OCI-LY3 (cell line): ENCODE data around the gene CMTM3.
"Not testable (repeated sequence)": the region's sequence is repeated elsewhere in the genome, so short reads cannot be mapped to it uniquely, and the experiment has no call there.

Experiments used
- H2AFZ ChIP-seq: fragments of 200-600, 300-600 bp; shearing (Covaris generic); 2 replicates; pipeline ENCODE4 v1.6.0; 2014; ENCODE audit warnings: antibody characterized with exemption, low read depth, low read length
- H3K27ac ChIP-seq: fragments of 200-600, 300-600 bp; sonication (generic); 2 replicates; pipeline ENCODE4 v1.5.1; 2014; ENCODE audit warnings: mild to moderate bottlenecking, low read length, moderate library complexity, mixed read lengths
- H3K27me3 ChIP-seq: fragments of 200-600, 300-600 bp; sonication (generic); 2 replicates; pipeline ENCODE4 v1.6.1; 2014; ENCODE audit warnings: low read depth, low read length, mixed read lengths
- H3K36me3 ChIP-seq: fragments of 200-600, 300-600 bp; sonication (generic); replicated peaks from 2 replicates; pipeline ENCODE3; 2014; ENCODE audit warnings: low read depth, low read length, mixed read lengths
- H3K4me1 ChIP-seq: fragments of 300-600, 200-600 bp; sonication (generic); 2 replicates; pipeline ENCODE4 v1.6.1; 2014; ENCODE audit warnings: low read length, mixed read lengths
- H3K4me2 ChIP-seq: fragments of 200-600, 300-600 bp; sonication (generic); 2 replicates; pipeline ENCODE4 v1.6.1; 2014; ENCODE audit warnings: low read length, mixed read lengths
- H3K4me3 ChIP-seq: fragments of 300-600, 200-600 bp; sonication (generic); 2 replicates; pipeline ENCODE4 v1.5.1; 2014; ENCODE audit warnings: antibody characterized with exemption, mild to moderate bottlenecking, low read length, moderate library complexity
- H3K79me2 ChIP-seq: fragments of 300-600, 200-600 bp; shearing (Covaris generic); 2 replicates; pipeline ENCODE4 v1.6.1; 2014; ENCODE audit warnings: mild to moderate bottlenecking, low read length, mixed read lengths
- H3K9ac ChIP-seq: fragments of 300-600, 200-600 bp; shearing (Covaris generic); 2 replicates; pipeline ENCODE4 v1.6.0; 2014; ENCODE audit warnings: mild to moderate bottlenecking, low read length, moderate library complexity
- H3K9me3 ChIP-seq: fragments of 200-600, 300-600 bp; shearing (Covaris generic); 2 replicates; pipeline ENCODE4 v1.6.1; 2014; ENCODE audit warnings: low read length, mixed read lengths; ENCODE audit not compliant: insufficient read depth
- H4K20me1 ChIP-seq: fragments of 200-600, 300-600 bp; sonication (generic); 2 replicates; pipeline ENCODE4 v1.6.1; 2016; ENCODE audit warnings: low read length, mixed read lengths; ENCODE audit not compliant: insufficient read depth
- EZH2phosphoT487 ChIP-seq: fragments of 200-600 bp; shearing (Covaris generic); IDR thresholded peaks from 2 replicates; pipeline ENCODE4 v1.6.1; 2018; ENCODE audit warnings: antibody characterized with exemption, mixed run types, low read depth
- TF ChIP-seq, protein P1 (sequence below): fragments of 200-600, 300-600 bp; sonication (generic); IDR thresholded peaks from 2 replicates; pipeline ENCODE4 v1.5.1; 2014; ENCODE audit warnings: antibody characterized with exemption, low read length, low read depth

CMTM3 gene

GRCh38 chr16:66658143-66658859 lies 53.8 kb downstream of the CMTM3 start:
- Histone ChIP-seq H3K4me3 (no peak overlapping the region), H3K4me2 (no peak overlapping the region), H3K9me3 (no peaks in the 10 kb centered on the region), H3K4me1 (peaks cover 3% of the 10 kb centered on the region; the same call in 1 of the 2 replicates), H4K20me1 (no peaks in the 10 kb centered on the region), H3K27ac (no peak overlapping the region), H3K27me3 (no peaks in the 10 kb centered on the region; the same call in 1 of the 2 replicates), H3K9ac (no peak overlapping the region), H2AFZ (no peak overlapping the region), H3K79me2 (no peaks in the 10 kb centered on the region), H3K36me3 (no peaks in the 10 kb centered on the region)
- TF ChIP-seq, protein P1, sequence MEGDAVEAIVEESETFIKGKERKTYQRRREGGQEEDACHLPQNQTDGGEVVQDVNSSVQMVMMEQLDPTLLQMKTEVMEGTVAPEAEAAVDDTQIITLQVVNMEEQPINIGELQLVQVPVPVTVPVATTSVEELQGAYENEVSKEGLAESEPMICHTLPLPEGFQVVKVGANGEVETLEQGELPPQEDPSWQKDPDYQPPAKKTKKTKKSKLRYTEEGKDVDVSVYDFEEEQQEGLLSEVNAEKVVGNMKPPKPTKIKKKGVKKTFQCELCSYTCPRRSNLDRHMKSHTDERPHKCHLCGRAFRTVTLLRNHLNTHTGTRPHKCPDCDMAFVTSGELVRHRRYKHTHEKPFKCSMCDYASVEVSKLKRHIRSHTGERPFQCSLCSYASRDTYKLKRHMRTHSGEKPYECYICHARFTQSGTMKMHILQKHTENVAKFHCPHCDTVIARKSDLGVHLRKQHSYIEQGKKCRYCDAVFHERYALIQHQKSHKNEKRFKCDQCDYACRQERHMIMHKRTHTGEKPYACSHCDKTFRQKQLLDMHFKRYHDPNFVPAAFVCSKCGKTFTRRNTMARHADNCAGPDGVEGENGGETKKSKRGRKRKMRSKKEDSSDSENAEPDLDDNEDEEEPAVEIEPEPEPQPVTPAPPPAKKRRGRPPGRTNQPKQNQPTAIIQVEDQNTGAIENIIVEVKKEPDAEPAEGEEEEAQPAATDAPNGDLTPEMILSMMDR, result no peak
- TF ChIP-seq EZH2phosphoT487, result no peak

DNA sequence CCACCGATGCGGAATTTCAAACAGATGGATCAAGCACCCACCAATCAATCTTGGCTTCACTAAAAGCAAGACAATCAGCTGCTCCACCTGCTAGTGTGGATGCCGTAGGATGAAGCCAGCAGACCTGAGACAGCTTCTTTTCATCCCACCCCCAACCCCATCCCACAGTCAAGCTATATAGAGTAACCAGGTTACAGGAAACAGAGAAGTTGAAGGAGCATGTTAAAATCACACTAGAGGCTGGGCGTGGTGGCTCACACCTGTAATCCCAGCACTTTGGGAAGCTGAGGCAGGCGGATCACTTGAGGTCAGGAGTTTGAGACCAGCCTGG lies 54.3 kb downstream of the CMTM3 start:
- no peaks in the 10 kb centered on the region; the same call in 1 of the 2 replicates for H3K27me3 ChIP-seq
- TF ChIP-seq, protein P1, result no peak
- no peak for TF ChIP-seq EZH2phosphoT487
- H3K27ac ChIP-seq, result no peak overlapping the region
- no peak overlapping the region for H3K4me3 ChIP-seq
- no peak overlapping the region for H3K9ac ChIP-seq
- no peak overlapping the region for H3K4me2 ChIP-seq
- H3K4me1 ChIP-seq, result peaks cover 3% of the 10 kb centered on the region; the same call in 1 of the 2 replicates
- H4K20me1 ChIP-seq, result no peaks in the 10 kb centered on the region
- no peaks in the 10 kb centered on the region for H3K79me2 ChIP-seq
- H3K9me3 ChIP-seq, result no peaks in the 10 kb centered on the region
- H3K36me3 ChIP-seq, result no peaks in the 10 kb centered on the region
- no peak overlapping the region for H2AFZ ChIP-seq

GRCh38 chr16:66660422-66661209 lies 56.1 kb downstream of the CMTM3 start:
- H3K9ac ChIP-seq, result no peak overlapping the region
- H3K27me3 ChIP-seq, result no peaks in the 10 kb centered on the region; the same call in 1 of the 2 replicates
- no peak overlapping the region for H3K27ac ChIP-seq
- TF ChIP-seq, protein P1, result no peak
- TF ChIP-seq EZH2phosphoT487, result no peak
- no peaks in the 10 kb centered on the region for H3K79me2 ChIP-seq
- H3K4me1 ChIP-seq, result peaks cover 3% of the 10 kb centered on the region; the same call in 1 of the 2 replicates
- H3K36me3 ChIP-seq, result no peaks in the 10 kb centered on the region
- no peak overlapping the region for H2AFZ ChIP-seq
- no peak overlapping the region for H3K4me2 ChIP-seq
- H4K20me1 ChIP-seq, result no peaks in the 10 kb centered on the region
- H3K9me3 ChIP-seq, result no peaks in the 10 kb centered on the region
- no peak overlapping the region for H3K4me3 ChIP-seq

GRCh38 chr16:66661210-66661560 lies 56.7 kb downstream of the CMTM3 start:
- no peaks in the 10 kb centered on the region for H4K20me1 ChIP-seq
- no peaks in the 10 kb centered on the region for H3K36me3 ChIP-seq
- H3K4me1 ChIP-seq, result peaks cover 3% of the 10 kb centered on the region; the same call in 1 of the 2 replicates
- H3K9me3 ChIP-seq, result no peaks in the 10 kb centered on the region
- no peak overlapping the region for H3K27ac ChIP-seq
- no peak overlapping the region for H3K9ac ChIP-seq
- H3K27me3 ChIP-seq, result no peaks in the 10 kb centered on the region; the same call in 1 of the 2 replicates
- no peak overlapping the region for H3K4me3 ChIP-seq
- no peak for TF ChIP-seq EZH2phosphoT487
- TF ChIP-seq, protein P1, result no peak
- no peak overlapping the region for H3K4me2 ChIP-seq
- H3K79me2 ChIP-seq, result no peaks in the 10 kb centered on the region
- H2AFZ ChIP-seq, result no peak overlapping the region

- not testable (repeated sequence) for H3K4me3 ChIP-seq, H3K36me3 ChIP-seq, H2AFZ ChIP-seq, H4K20me1 ChIP-seq, H3K4me1 ChIP-seq, H3K27ac ChIP-seq, H3K9me3 ChIP-seq, H3K4me2 ChIP-seq, H3K27me3 ChIP-seq, H3K79me2 ChIP-seq, H3K9ac ChIP-seq
These were observed 57.3 kb downstream of the CMTM3 start for GRCh38 chr16:66661671-66662346.
